Hepatocyte (in vitro differentiated cells): ENCODE results near the gene FSIP1.

Experiments
- EZH2 ChIP-seq: fragments of 200-600 bp; sonication (generic); IDR thresholded peaks from 2 replicates; pipeline ENCODE4 v1.6.1; 2016; ENCODE audit warnings: antibody characterized with exemption, mild to moderate bottlenecking, borderline replicate concordance
- TF ChIP-seq, protein P1 (sequence below): fragments of 200-600 bp; sonication (generic); IDR thresholded peaks from 2 replicates; pipeline ENCODE4 v1.5.1; 2016; ENCODE audit warnings: antibody characterized with exemption, mild to moderate bottlenecking; ENCODE audit not compliant: poor library complexity

- TF ChIP-seq, protein P1, sequence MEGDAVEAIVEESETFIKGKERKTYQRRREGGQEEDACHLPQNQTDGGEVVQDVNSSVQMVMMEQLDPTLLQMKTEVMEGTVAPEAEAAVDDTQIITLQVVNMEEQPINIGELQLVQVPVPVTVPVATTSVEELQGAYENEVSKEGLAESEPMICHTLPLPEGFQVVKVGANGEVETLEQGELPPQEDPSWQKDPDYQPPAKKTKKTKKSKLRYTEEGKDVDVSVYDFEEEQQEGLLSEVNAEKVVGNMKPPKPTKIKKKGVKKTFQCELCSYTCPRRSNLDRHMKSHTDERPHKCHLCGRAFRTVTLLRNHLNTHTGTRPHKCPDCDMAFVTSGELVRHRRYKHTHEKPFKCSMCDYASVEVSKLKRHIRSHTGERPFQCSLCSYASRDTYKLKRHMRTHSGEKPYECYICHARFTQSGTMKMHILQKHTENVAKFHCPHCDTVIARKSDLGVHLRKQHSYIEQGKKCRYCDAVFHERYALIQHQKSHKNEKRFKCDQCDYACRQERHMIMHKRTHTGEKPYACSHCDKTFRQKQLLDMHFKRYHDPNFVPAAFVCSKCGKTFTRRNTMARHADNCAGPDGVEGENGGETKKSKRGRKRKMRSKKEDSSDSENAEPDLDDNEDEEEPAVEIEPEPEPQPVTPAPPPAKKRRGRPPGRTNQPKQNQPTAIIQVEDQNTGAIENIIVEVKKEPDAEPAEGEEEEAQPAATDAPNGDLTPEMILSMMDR = no peak
- TF ChIP-seq EZH2 = no peak
Measured at GRCh38 chr15:39587731-39588530, 194.7 kb downstream of the FSIP1 start.
